ENCODE measurements around the gene ANK3. TPM values are rescaled to one million over a fixed set of nuclear protein-coding genes. Genes with fewer than 3 reads are reported as not detected.

The ANK3 gene
- total RNA-seq, 1 experiment from 2014 or later = 29.8 TPM

GRCh38 chr10:60423920-60424319 is 34.2 kb upstream of the ANK3 start:
- Mint-ChIP-seq H3K36me3 (ENCODE audit: insufficient read depth, unreplicated experiment) (peaks cover 5% of the 10 kb centered on the region), H3K9me3 (ENCODE audit: low read depth, unreplicated experiment) (peaks cover 3% of the 10 kb centered on the region), H3K27me3 (ENCODE audit: unreplicated experiment) (no peaks in the 10 kb centered on the region), H3K4me3 (ENCODE audit: low read depth, unreplicated experiment) (no peak overlapping the region), H3K27ac (ENCODE audit: unreplicated experiment) (peak overlapping the region; percentile 93), H3K4me1 (ENCODE audit: low read depth, unreplicated experiment) (peaks cover 57% of the 10 kb centered on the region)
- no TSS peak for BruUV-seq (replicated peaks)
- CTCF ChIA-PET = interaction anchor here (0.6 kb wide), 2 partner anchors 226 to 265 kb away, joined by 3 read pairs; no protein-coding TSS in a partner anchor
- TF ChIP-seq CTCF (IDR thresholded peaks at IDR 0.05; ENCODE audit: unreplicated experiment) = no peak
- no peak for DNase-seq
- intact Hi-C loops (cut with micrococcal nuclease; ENCODE audit: unreplicated experiment) = no loop called here

GRCh38 chr10:60422809-60423208 is 33.1 kb upstream of the ANK3 start:
- H3K27me3 Mint-ChIP-seq (ENCODE audit: unreplicated experiment) = no peaks in the 10 kb centered on the region
- no peak for TF ChIP-seq CTCF (IDR thresholded peaks at IDR 0.05; ENCODE audit: unreplicated experiment)
- H3K27ac Mint-ChIP-seq (ENCODE audit: unreplicated experiment) = no peak overlapping the region
- BruUV-seq (replicated peaks) = no TSS peak
- no peak overlapping the region for H3K4me3 Mint-ChIP-seq (ENCODE audit: low read depth, unreplicated experiment)
- H3K4me1 Mint-ChIP-seq (ENCODE audit: low read depth, unreplicated experiment) = peaks cover 52% of the 10 kb centered on the region
- no peak for DNase-seq
- peaks cover 5% of the 10 kb centered on the region for H3K36me3 Mint-ChIP-seq (ENCODE audit: insufficient read depth, unreplicated experiment)
- CTCF ChIA-PET = interaction anchor here (0.5 to 1.7 kb wide), 2 partner anchors 184 to 636 kb away, joined by 3 to 5 read pairs; no protein-coding TSS in a partner anchor
- peaks cover 3% of the 10 kb centered on the region for H3K9me3 Mint-ChIP-seq (ENCODE audit: low read depth, unreplicated experiment)
- intact Hi-C loops (cut with micrococcal nuclease; ENCODE audit: unreplicated experiment) = no loop called here

GRCh38 chr10:60420991-60421894 is 31.6 kb upstream of the ANK3 start:
- Mint-ChIP-seq H3K4me3 (ENCODE audit: low read depth, unreplicated experiment) (no peak overlapping the region), H3K27me3 (ENCODE audit: unreplicated experiment) (no peaks in the 10 kb centered on the region), H3K4me1 (ENCODE audit: low read depth, unreplicated experiment) (peaks cover 43% of the 10 kb centered on the region), H3K36me3 (ENCODE audit: insufficient read depth, unreplicated experiment) (peaks cover 3% of the 10 kb centered on the region), H3K9me3 (ENCODE audit: low read depth, unreplicated experiment) (peaks cover 2% of the 10 kb centered on the region), H3K27ac (ENCODE audit: unreplicated experiment) (no peak overlapping the region)
- no TSS peak for BruUV-seq (replicated peaks)
- CTCF ChIA-PET = interaction anchor here (1.7 kb wide), 1 partner anchor 183 kb away, joined by 3 read pairs; no protein-coding TSS in a partner anchor
- intact Hi-C loops (cut with micrococcal nuclease; ENCODE audit: unreplicated experiment) = no loop called here
- DNase-seq = no peak
- TF ChIP-seq CTCF (IDR thresholded peaks at IDR 0.05; ENCODE audit: unreplicated experiment) = no peak

GRCh38 chr10:60419249-60419648 is 29.6 kb upstream of the ANK3 start:
- no peak overlapping the region for H3K27ac Mint-ChIP-seq (ENCODE audit: unreplicated experiment)
- no peak overlapping the region for H3K4me3 Mint-ChIP-seq (ENCODE audit: low read depth, unreplicated experiment)
- no peaks in the 10 kb centered on the region for H3K36me3 Mint-ChIP-seq (ENCODE audit: insufficient read depth, unreplicated experiment)
- H3K27me3 Mint-ChIP-seq (ENCODE audit: unreplicated experiment) = no peaks in the 10 kb centered on the region
- no TSS peak for BruUV-seq (replicated peaks)
- intact Hi-C loops (cut with micrococcal nuclease; ENCODE audit: unreplicated experiment) = no loop called here
- DNase-seq = no peak
- CTCF ChIA-PET = interaction anchor here (0.6 kb wide), 1 partner anchor 224 kb away, joined by 3 read pairs; no protein-coding TSS in a partner anchor
- H3K9me3 Mint-ChIP-seq (ENCODE audit: low read depth, unreplicated experiment) = no peaks in the 10 kb centered on the region
- peaks cover 36% of the 10 kb centered on the region for H3K4me1 Mint-ChIP-seq (ENCODE audit: low read depth, unreplicated experiment)
- TF ChIP-seq CTCF (IDR thresholded peaks at IDR 0.05; ENCODE audit: unreplicated experiment) = no peak
